Measurements from ENCODE around the gene ADGRD1.

Gene ADGRD1

DNA sequence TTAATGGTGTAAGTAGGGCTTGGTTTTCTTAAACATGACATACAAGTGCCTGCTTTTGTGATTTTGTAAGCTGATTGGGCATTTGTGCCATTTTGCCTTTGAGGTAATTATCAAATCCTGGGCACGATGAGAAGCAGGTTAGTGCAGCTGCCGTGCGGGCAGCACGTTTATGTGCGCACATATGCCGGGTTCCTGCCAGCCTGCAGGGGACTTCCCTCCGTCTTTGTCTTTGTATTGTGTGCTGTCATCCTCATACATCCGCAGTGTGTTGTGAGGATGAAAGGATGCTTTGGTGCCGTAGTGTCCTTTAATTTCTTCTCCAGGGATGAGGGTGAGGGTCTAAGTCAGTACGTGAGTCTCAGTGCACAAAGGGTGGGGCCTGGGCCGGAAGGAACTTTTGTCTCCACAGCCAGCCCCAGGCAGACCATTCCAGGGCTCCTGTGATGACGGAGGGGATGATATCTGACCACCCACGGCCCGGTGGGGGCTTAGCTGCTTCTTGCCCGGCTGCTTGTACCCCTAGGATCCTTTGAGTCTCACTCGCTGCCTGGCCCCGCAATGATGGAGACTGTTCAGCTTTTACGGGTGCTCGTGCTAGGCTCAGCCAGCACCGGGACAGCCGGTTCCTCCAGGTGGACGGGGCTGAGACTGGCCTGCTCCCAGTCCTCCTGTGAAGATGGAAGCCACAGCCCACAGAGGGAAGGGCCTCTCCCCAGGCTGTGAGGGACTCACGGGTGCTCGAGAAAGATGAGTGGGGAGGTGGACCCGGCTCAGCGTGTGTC lies 54.6 kb downstream of the ADGRD1 start:
- DNase-seq, result no peak

- DNase-seq, result no peak
These were observed 55.2 kb downstream of the ADGRD1 start for GRCh38 chr12:131008913-131009270.

GRCh38 chr12:131009595-131010395 lies 56.1 kb downstream of the ADGRD1 start:
- no peak for DNase-seq

GRCh38 chr12:131010396-131011131 lies 56.9 kb downstream of the ADGRD1 start:
- no peak for DNase-seq

DNA sequence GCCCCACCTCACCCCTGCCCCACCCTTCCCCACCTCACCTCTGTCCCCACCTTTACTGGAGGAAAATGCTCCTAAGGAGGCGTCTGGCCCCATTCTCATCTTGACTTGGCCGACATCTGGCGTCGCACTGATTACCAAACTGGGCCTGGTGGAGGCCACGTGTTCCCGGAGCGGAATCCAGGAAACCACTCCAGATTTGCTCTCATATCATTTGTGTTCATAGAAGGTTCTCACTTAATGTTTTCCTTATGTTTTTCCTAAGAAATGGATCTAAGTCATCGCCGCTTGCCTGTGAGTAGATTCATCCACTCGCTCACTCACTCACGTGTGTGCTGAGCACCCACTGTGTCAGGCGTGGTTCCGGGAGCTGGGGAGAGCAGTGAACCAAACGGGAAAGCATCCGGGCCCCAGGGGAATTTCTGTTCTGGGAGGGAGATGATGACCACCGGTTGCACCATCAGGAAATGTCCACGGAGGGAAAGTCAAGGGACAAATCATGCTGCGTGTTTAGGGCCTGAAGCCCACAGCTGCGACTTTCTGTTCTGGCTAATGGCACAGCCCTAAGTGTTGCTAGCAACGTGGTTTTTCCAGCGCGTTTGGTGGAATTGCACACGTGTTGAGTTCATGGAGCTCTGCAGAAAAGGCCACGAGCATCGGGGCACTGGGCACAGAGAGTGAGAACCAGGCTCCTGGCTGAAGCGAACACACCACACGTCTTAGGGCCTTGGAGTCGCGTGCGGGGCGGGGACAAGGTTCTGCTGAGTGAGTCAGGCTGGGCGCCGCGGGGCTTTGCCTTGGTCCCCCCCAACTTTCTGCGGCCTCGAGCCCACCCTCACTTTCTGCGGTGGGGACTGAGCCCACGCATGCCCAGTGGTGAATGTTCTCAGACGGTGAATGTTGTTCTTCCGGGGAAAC lies 57.7 kb downstream of the ADGRD1 start:
- DNase-seq, result no peak

DNA sequence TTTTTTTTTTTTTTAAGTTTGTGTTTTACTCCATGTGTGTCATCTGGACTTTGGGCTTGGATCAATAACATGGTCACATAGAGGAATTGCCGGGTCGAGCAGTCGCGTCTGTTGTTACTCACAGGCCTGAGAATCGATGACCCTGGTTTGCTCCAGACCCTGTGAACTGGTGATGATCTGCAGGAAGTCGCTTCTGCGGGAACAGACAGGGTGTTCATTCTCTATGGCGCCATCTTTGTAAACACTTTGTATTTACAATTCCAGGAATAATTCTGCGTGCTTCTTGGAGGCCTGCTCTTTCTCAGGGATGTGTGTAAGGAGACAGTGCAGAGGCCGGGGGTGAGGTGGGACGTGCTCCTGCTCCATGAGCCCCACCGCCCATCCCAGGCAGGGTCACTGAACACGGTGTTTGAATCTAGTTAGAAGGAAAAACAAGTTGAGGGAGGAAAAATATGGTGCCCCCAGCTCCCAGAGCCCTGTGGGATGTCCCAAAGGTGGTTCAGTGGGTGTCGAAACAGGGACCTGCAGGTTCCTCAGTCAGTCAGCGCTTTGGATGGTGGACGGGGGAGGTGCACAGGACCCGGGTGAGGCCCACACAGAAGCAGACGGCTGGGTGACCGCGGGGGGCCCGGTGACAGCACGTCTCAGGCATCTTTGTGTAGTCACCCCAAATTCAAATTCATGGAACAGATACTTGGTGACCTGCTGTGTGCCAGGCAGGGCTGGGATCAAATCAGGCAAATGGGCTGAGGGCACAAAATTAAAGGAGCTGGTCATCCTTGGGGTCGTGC lies 58.8 kb downstream of the ADGRD1 start:
- no peak for DNase-seq

DNA sequence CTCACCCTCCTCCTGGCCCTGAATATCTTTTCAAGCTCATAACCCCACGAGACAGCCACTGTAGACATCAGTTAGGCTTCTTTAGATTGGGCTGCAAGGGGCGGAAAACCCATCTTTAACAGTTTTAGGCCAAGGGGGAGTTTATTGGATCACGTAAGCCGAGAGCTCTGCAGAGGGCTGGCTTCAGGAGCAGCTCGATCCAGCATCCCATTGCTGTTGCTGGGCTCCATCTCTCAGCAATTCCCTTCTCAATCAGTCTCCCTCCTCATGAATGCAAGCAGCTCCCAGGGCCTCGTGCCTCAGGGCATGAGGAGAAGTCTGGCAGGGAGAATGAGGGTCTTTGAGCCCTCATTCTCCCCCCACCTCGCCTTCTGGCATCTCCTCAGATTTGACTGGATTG lies 59.4 kb downstream of the ADGRD1 start:
- DNase-seq, result no peak

- DNase-seq, result no peak
These were observed 60.6 kb downstream of the ADGRD1 start for GRCh38 chr12:131014343-131014742.

DNA sequence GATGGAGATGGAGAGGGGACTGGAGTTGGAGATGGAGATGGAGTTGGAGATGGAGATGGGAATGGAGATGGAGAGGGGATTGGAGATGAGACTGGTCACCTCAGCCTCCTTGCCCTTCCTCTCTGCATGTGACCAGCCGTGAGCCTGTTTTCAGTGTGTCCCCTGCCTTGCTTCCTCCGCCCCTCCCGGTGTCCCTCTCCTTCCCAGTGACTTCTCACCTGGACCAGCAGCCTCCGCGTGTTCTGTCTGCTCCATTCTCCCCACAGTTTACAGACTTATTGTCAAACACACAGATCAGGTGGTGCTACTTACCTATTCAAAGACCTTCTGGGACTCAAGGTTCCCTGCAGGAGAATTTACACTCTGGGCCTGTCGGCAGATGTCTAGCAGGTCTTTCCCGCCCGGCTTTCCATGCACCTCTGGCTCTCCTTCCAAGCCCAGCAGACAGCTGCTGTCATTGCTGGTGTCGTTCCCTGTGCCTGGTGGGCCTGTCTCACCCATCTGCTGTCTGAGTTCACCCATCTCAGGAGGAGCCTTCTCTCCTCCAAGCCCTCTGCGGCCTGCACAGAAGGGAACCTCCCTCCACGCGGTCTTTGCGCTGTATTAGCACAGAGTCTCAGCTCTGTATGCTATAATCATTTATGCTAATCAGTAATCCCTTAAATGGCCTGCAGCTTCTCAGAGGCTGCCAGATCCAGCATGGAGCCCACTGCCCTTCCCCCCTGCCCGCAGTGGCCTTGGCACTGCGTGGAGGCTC lies 62.1 kb downstream of the ADGRD1 start:
- DNase-seq, result no peak

GRCh38 chr12:131017477-131017991 lies 63.8 kb downstream of the ADGRD1 start:
- no peak for DNase-seq

DNA sequence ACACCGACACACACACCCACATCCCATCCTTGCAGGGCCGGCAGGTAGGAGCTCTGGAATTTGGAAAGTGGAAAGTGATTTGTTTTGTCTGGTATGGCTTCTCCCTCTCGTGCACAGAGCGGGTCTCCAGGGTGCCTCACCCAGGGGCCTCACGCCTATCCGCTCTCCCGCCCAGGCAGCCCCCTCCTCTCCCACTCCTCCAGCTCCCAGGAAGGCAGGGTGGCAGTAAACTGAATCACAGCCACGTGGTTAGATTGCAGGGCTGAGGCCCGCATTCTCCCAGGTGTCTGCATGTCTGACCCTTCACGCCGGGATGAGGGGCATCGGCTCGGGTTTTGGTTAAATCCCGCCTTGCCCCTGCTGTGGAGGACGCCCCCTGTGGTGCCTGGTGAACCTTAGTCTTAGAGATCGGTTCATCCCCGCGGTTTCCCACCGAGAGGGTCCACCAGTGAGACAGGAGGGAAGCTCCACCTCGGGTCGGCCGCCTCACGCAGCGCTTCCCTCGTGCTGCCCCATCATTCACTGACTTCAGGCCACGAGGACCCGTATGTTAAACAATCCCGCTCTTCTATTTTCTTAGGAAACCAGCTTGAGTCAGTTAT lies 64.4 kb downstream of the ADGRD1 start:
- no peak for DNase-seq

DNA sequence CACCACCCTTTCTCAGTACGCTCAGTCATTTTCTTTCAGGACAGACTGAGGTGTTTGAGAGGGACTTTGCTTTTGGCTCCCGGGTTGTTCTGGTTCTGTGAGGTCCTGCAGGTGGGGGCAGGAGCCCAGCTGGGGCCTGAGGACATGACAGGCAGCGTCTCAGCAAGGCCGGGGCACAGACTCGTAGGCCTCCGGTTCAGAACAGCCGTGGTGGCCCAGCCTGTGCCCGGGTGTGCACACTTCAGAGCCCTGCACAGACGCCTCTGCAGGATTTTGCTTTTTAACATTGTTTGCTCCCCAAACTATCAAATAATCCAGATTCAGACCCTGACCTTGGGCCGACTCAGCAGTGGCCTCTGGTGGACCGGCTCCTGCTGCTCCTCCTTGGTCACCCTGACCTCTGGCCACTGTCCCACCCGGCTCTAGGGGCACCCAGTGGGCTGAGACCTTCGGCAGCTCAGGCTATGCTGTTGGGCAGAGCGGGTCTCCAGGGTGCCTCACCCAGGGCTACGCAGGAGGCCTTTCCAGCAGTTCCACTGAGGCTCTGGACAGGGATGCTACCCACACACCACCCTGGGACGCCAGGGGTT lies 65.2 kb downstream of the ADGRD1 start:
- no peak for DNase-seq

- no peak for DNase-seq
These were observed 66.8 kb downstream of the ADGRD1 start for GRCh38 chr12:131020326-131021153.

GRCh38 chr12:131021154-131021541 lies 67.4 kb downstream of the ADGRD1 start:
- no peak for DNase-seq

GRCh38 chr12:131024026-131024425 lies 70.3 kb downstream of the ADGRD1 start:
- no peak for DNase-seq

DNA sequence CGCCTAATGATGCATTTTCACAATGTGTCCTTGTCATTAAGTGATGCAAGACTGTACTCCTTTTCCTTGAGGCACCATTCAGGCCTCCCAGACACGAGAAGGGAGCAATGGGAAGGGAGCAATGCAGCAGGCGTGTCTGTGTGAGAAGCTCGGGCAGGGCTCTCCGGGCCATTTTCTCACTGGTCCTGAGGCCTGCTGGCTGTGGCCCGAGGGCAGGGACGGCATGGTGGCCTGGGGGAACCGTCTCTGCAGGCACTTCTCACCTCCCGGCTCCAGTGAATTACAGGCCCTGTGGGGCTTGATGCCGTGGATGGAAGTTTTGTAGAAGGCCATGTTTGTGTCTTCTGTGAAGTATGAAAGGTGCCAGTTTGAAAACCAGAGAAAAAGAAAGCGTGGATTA lies 71.0 kb downstream of the ADGRD1 start:
- DNase-seq, result no peak

DNA sequence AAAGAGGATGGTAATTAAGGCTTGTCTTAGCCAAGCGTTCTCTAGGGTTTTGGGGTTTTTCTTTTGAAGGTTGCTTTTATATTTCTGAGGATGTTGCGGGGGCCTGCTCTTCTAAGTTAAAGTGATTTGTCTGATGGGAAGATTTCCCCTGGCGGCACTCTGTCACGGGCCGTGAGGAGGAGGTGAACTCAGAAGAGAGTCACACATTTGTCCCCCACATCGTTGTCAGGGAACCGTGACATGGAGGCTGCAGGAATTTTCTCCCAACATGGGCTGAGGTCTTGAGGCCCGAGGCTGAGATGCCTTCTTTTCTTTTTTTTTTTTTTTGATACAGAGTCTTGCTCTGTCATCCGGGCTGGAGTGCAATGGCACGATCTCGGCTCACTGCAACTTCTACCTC lies 71.5 kb downstream of the ADGRD1 start:
- DNase-seq, result no peak

DNA sequence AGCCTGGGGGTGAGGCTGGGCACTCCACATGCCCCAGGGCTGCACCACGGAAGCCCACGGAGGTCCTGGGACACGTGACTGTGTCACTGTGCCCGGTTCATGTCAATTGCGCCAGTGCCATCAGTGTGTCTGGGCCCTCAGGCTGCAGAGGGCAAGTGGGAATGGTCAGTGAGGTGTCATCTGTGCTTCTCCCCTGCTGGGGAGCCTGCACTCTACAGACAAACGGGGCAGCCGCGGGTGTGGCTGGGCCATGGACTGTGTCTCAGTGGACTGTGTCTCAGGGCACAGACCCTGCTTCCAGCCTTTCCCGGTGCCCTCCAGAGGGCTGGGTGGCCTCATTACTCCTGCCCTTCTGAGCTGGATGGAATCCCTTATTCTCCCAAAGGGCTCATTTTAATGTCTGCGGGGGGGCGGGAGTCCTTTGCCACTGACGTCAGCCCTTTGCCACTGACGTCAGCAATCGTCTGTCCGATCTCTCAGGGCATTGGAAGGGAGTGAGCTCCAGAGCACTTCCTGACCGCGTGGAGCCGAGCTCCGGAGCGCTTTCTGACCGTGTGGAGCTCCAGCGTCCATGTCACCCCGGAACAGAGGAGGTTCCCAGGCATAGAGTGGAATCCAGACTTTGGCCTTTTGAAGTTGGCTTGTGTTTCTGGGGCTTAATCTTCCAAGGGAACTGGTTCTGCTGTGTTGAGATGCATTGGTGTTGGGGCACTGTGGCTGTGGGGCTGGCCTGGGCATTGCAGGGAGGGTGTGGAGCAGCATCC lies 72.4 kb downstream of the ADGRD1 start:
- DNase-seq, result no peak
